Testis (tissue), 5 donors: ENCODE data around the gene LRRC8D. TPM values are rescaled to one million over a fixed set of nuclear protein-coding genes. Genes with fewer than 3 reads are reported as not detected.
A peak's percentile ranks its signal among the peaks of the same experiment; 100 is the strongest.
"Not testable (repeated sequence)": the region's sequence is repeated elsewhere in the genome, so short reads cannot be mapped to it uniquely, and the experiment has no call there.

Source experiments
- DNase-seq: peaks from one replicate; pipeline ENCODE4 v3.0.0-alpha.2; 2019
- H3K27ac ChIP-seq, 2 donors: fragments of 200-600 bp; sonication (generic); one replicate each; pipeline ENCODE4 v1.5.1; 2019
- H3K27me3 ChIP-seq: fragments of 200-600 bp; sonication (generic); one replicate; pipeline ENCODE4 v1.5.1; 2019
- H3K36me3 ChIP-seq: fragments of 200-600 bp; sonication (generic); one replicate; pipeline ENCODE4 v1.5.1; 2017; ENCODE audit warnings: low read depth; ENCODE audit errors: missing control alignments
- H3K4me1 ChIP-seq: fragments of 200-600 bp; sonication (generic); one replicate; pipeline ENCODE4 v1.5.1; 2019
- H3K4me3 ChIP-seq, 2 donors: fragments of 200-600 bp; sonication (generic); one replicate each; pipeline ENCODE4 v1.5.1; 2017 to 2019
- H3K9me3 ChIP-seq: fragments of 200-600 bp; sonication (generic); one replicate; pipeline ENCODE4 v1.5.1; 2017
- CTCF ChIP-seq, 3 experiments: fragments of 450-650 bp in 2 of 3; fragments of 200-600 bp in 1 of 3; sonication (generic) in 1 of 3; IDR thresholded peaks; one replicate each; pipeline ENCODE4 v1.5.1; 2016 to 2019; ENCODE audit warnings: antibody characterized with exemption in 3 of 3, mild to moderate bottlenecking in 2 of 3, moderate library complexity in 1 of 3
- POLR2A ChIP-seq: fragments of 450-650 bp; IDR thresholded peaks from one replicate; pipeline ENCODE4 v1.6.1; 2017; ENCODE audit warnings: antibody characterized with exemption, mild to moderate bottlenecking, moderate library complexity
- WGBS, 2 donors: methylation state at CpG; one replicate each; pipeline ENCODE4 v1.1.5; 2018; 5-methylcytosine and 5-hydroxymethylcytosine counted together
- intact Hi-C: fragments of 100-400 bp; cut with DNase I; formaldehyde crosslinking; loops from one replicate; pipeline ENCODE4 v1.15.1; 2023; ENCODE audit warnings: low total_unique reads
- long read RNA-seq, 2 donors: transcript quantifications; one replicate each; lab custom pipeline, GENCODE V29; 2026
- polyA plus RNA-seq: library from polyadenylated mRNA; stranded (reverse); fragments of 350-450 nt; fragmentation: Illumina TruSeq; extraction: RNeasy Lipid Tissue Mini Kit (QIAGEN cat#74804); gene quantifications from one replicate; pipeline ENCODE4 v1.2.3, GENCODE V29; 2014; ENCODE audit warnings: low read depth, low replicate concordance; ENCODE audit not compliant: insufficient read depth
- total RNA-seq, 2 donors: library from RNA; depleted of rRNA; stranded (reverse); fragments of >200 nt; gene quantifications; one replicate each; pipeline ENCODE4 v1.2.3, GENCODE V29; 2016

Gene LRRC8D
- 10 to 100 TPM; 41.1 to 46.1 TPM for total RNA-seq
- polyA plus RNA-seq, result 20.8 TPM
- long read RNA-seq, donor 1, partial matches to known transcripts, result 0 of 3 reads
- long read RNA-seq, donor 1, other reads (novel, unspliced or antisense), result 0 of 3 reads
- long read RNA-seq, donor 2, partial matches to known transcripts, result 0 of 5 reads
- long read RNA-seq, donor 2, other reads (novel, unspliced or antisense), result 0 of 5 reads

DNA sequence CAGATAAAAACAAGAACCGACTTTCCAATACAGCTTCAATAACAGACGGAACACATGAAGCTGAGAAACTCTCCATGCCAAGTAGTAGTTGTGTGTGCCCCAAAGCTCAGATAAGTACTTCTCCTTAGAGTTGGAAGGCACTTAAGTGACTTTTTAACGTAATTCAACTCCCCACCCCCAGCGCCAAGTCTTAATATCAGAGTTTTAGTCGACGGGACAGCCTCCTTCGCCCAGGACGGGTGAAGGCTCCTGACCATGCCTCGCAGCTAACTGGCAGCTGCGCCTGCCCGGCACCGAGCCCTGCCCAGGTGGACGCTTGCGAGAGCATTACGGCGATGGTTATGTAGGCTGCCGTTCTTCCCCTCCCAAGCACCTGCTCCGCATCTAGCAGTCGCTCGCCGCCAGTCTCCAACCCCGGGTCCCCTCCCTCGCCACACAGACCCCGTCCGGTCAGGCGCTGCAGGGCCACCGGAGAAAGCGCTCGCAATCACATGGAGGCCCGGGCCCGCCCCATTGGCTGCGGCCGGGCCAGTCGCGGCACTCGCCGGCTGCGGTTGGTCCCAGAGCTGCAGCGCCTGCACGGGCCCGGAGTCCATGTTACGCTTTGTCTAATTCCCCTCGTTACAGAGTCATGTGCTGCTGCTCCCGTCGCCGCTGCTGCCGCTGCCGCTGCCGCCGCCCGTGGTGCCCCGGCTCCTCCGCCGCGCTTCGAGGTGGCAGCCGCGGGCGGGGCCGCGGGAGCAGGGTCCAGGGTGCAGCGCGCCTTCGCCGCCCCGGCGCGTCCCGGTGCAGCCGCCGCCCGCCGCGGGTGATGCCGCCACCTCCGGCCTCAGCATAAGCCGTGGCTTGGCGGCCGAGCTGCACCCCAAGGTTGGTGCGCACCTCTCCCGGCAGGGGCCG, at the start of gene LRRC8D:
TSS of gene LRRC8D (plus strand) at position 611 of the 900 bp plus-strand sequence. CDS start 112,037 bp downstream, outside the sequence.
- WGBS, 2 donors, result 0 to 1% methylated on average over 14 to 79 of the region's 82 CpGs
- no peaks in the 10 kb centered on the region for H3K9me3 ChIP-seq
- peak within 1 kb of the TSS; percentile 80 to 91 for H3K27ac ChIP-seq
- no peaks in the 10 kb centered on the region for H3K36me3 ChIP-seq
- no peaks in the 10 kb centered on the region for H3K27me3 ChIP-seq
- peaks cover 15% of the 10 kb centered on the region for H3K4me1 ChIP-seq
- no peak for TF ChIP-seq POLR2A
- TF ChIP-seq CTCF (IDR thresholded peaks at IDR 0.05), result no peak
- intact Hi-C loops, result no loop called here
- DNase-seq, result peak; percentile 90
- peak within 1 kb of the TSS; percentile 79 to 87 for H3K4me3 ChIP-seq

- TF ChIP-seq POLR2A, result no peak
- TF ChIP-seq CTCF (IDR thresholded peaks at IDR 0.05), result no peak
- Histone ChIP-seq H3K4me3 (no peak overlapping the region), H3K27me3 (no peaks in the 10 kb centered on the region), H3K36me3 (no peaks in the 10 kb centered on the region), H3K9me3 (no peaks in the 10 kb centered on the region), H3K4me1 (no peaks in the 10 kb centered on the region), H3K27ac (no peak overlapping the region)
- 80 to 90% methylated on average over 5 of the region's 5 CpGs for WGBS, 2 donors
- no peak for DNase-seq
- intact Hi-C loops, result no loop called here
Observed at GRCh38 chr1:89771991-89772560, 48.8 kb upstream of the LRRC8D start.

GRCh38 chr1:89776104-89776503, 44.7 kb upstream of the LRRC8D start:
- H3K27me3 ChIP-seq, DNase-seq, H3K36me3 ChIP-seq, H3K27ac ChIP-seq, H3K4me1 ChIP-seq, H3K9me3 ChIP-seq, intact Hi-C loops, H3K4me3 ChIP-seq: not testable (repeated sequence)
- WGBS, 2 donors, result 88 to 92% methylated on average over 1 of the region's 1 CpG

GRCh38 chr1:89777271-89777670, 43.6 kb upstream of the LRRC8D start:
- H3K27ac ChIP-seq, intact Hi-C loops, H3K36me3 ChIP-seq, H3K27me3 ChIP-seq, H3K4me3 ChIP-seq, H3K9me3 ChIP-seq, DNase-seq, H3K4me1 ChIP-seq: not testable (repeated sequence)
- WGBS, 2 donors, result 91 to 96% methylated on average over 2 of the region's 2 CpGs

- intact Hi-C loops, result no loop called here
- 88 to 92% methylated on average over 6 of the region's 6 CpGs for WGBS, 2 donors
- no peaks in the 10 kb centered on the region for H3K4me1 ChIP-seq
Observed at GRCh38 chr1:89779151-89779940, 41.5 kb upstream of the LRRC8D start.

More at GRCh38 chr1:89779151-89779940, 41.5 kb upstream of the LRRC8D start:
- TF ChIP-seq POLR2A, result no peak
- TF ChIP-seq CTCF (IDR thresholded peaks at IDR 0.05), result no peak
- Histone ChIP-seq H3K9me3 (no peaks in the 10 kb centered on the region), H3K27me3 (no peaks in the 10 kb centered on the region), H3K36me3 (no peaks in the 10 kb centered on the region), H3K27ac (no peak overlapping the region), H3K4me3 (no peak overlapping the region)
- DNase-seq, result no peak
